Activated CD8-positive, alpha-beta T cell treated with anti-CD3 and anti-CD28 coated beads for 36 hours (primary cell): ENCODE results near the gene GNRHR. TPM values are rescaled to one million over a fixed set of nuclear protein-coding genes. Genes with fewer than 3 reads are reported as not detected.
A peak's percentile ranks its signal among the peaks of the same experiment; 100 is the strongest.
"Not testable (repeated sequence)": the region's sequence is repeated elsewhere in the genome, so short reads cannot be mapped to it uniquely, and the experiment has no call there.

Experiments
- ATAC-seq: fragments of 200-7000 bp; cut with Tn5 transposase; one replicate; pipeline ENCODE4 v1.10.0; 2021; ENCODE audit warnings: mild to moderate bottlenecking, moderate library complexity
- CTCF ChIA-PET: fragments of 350-600 bp; sonication (Branson Sonifier 250); formaldehyde crosslinking; loops from one replicate; lab custom pipeline; 2021; ENCODE audit warnings: antibody characterized with exemption; lab: Charles Lee
- POLR2A ChIA-PET: fragments of 350-600 bp; sonication (Branson Sonifier 250); formaldehyde crosslinking; loops from one replicate; lab custom pipeline; 2021; ENCODE audit warnings: antibody characterized with exemption; lab: Charles Lee
- DNase-seq: peaks from one replicate; pipeline ENCODE4 v3.0.0-alpha.2; 2020
- H3K27ac Mint-ChIP-seq: one replicate; pipeline ENCODE4 v1.8.0; 2021; ENCODE audit warnings: mild to moderate bottlenecking, mixed read lengths
- H3K27me3 Mint-ChIP-seq: one replicate; pipeline ENCODE4 v1.8.0; 2021; ENCODE audit warnings: mixed read lengths
- H3K36me3 Mint-ChIP-seq: one replicate; pipeline ENCODE4 v1.8.0; 2021; ENCODE audit warnings: low read depth, mixed read lengths
- H3K4me1 Mint-ChIP-seq: one replicate; pipeline ENCODE4 v1.8.0; 2021; ENCODE audit warnings: low read depth, mixed read lengths
- H3K4me3 Mint-ChIP-seq: one replicate; pipeline ENCODE4 v1.8.0; 2021; ENCODE audit warnings: mild to moderate bottlenecking, moderate library complexity, mixed read lengths
- H3K9me3 Mint-ChIP-seq: one replicate; pipeline ENCODE4 v1.8.0; 2021; ENCODE audit warnings: mixed read lengths
- CTCF ChIP-seq: fragments of 200-600 bp; IDR thresholded peaks from one replicate; pipeline ENCODE4 v1.8.0; 2022; ENCODE audit warnings: antibody characterized with exemption, mild to moderate bottlenecking
- intact Hi-C: fragments of 100-400 bp; cut with micrococcal nuclease; formaldehyde crosslinking; loops from one replicate; pipeline ENCODE4 v1.10.0; 2022
- total RNA-seq, 2 experiments: library from RNA; stranded (reverse); gene quantifications; one replicate each; pipeline ENCODE4 v1.2.3, GENCODE V29; 2021

Gene GNRHR
- total RNA-seq, 2 experiments from 2014 or later: not detected

- Mint-ChIP-seq H3K27me3 (no peaks in the 10 kb centered on the region), H3K4me1 (no peaks in the 10 kb centered on the region), H3K36me3 (peaks cover 3% of the 10 kb centered on the region), H3K9me3 (no peaks in the 10 kb centered on the region), H3K4me3 (no peak overlapping the region), H3K27ac (no peak overlapping the region)
- TF ChIP-seq CTCF: no peak
- intact Hi-C loops: no loop called here
- ATAC-seq: no peak
- no peak for DNase-seq
- ChIA-PET POLR2A (no interaction called here), CTCF (interaction anchor here (2.0 kb wide), 1 partner anchor 10 kb away, joined by 11 read pairs; no protein-coding TSS in a partner anchor)
Measured at GRCh38 chr4:67736262-67736661, 17.9 kb downstream of the GNRHR start.

- Mint-ChIP-seq H3K4me1 (no peaks in the 10 kb centered on the region), H3K9me3 (no peaks in the 10 kb centered on the region), H3K27me3 (no peaks in the 10 kb centered on the region), H3K4me3 (no peak overlapping the region), H3K27ac (no peak overlapping the region), H3K36me3 (peaks cover 8% of the 10 kb centered on the region)
- ChIA-PET CTCF (interaction anchor here (2.0 kb wide), 1 partner anchor 11 kb away, joined by 11 read pairs; no protein-coding TSS in a partner anchor), POLR2A (no interaction called here)
- intact Hi-C loops: no loop called here
- no peak for TF ChIP-seq CTCF
- ATAC-seq (no peak), DNase-seq (no peak)
Measured at GRCh38 chr4:67735325-67735724, 18.9 kb downstream of the GNRHR start.

GRCh38 chr4:67730511-67730910, 23.7 kb downstream of the GNRHR start:
- H3K27me3 Mint-ChIP-seq, H3K4me3 Mint-ChIP-seq, H3K4me1 Mint-ChIP-seq, ATAC-seq, H3K27ac Mint-ChIP-seq, intact Hi-C loops, H3K9me3 Mint-ChIP-seq, CTCF ChIA-PET, DNase-seq, POLR2A ChIA-PET: not testable (repeated sequence)
- peaks cover 22% of the 10 kb centered on the region for H3K36me3 Mint-ChIP-seq

GRCh38 chr4:67727124-67727850, 26.9 kb downstream of the GNRHR start:
- peaks cover 7% of the 10 kb centered on the region for H3K9me3 Mint-ChIP-seq
- POLR2A ChIA-PET: no interaction called here

GRCh38 chr4:67725981-67726380, 28.2 kb downstream of the GNRHR start:
- H3K4me1 Mint-ChIP-seq: peaks cover 8% of the 10 kb centered on the region
- DNase-seq: no peak
- no peak for ATAC-seq
- no peak for TF ChIP-seq CTCF
- no peak overlapping the region for H3K4me3 Mint-ChIP-seq
- H3K9me3 Mint-ChIP-seq: peaks cover 7% of the 10 kb centered on the region
- CTCF ChIA-PET: interaction anchor here (1.4 kb wide), 1 partner anchor 20 kb away, joined by 9 read pairs; no protein-coding TSS in a partner anchor
- no peak overlapping the region for H3K27ac Mint-ChIP-seq
- H3K27me3 Mint-ChIP-seq: no peaks in the 10 kb centered on the region
- POLR2A ChIA-PET: no interaction called here
- intact Hi-C loops: no loop called here
- H3K36me3 Mint-ChIP-seq: peaks cover 28% of the 10 kb centered on the region

More at GRCh38 chr4:67727124-67727850, 26.9 kb downstream of the GNRHR start:
- peaks cover 22% of the 10 kb centered on the region for H3K36me3 Mint-ChIP-seq
- CTCF ChIA-PET: interaction anchor here (0.9 to 1.1 kb wide), 4 partner anchors 10 to 106 kb away, joined by 3 to 5 read pairs (median 4); no protein-coding TSS in a partner anchor
- ATAC-seq (peak; percentile 58), DNase-seq (no peak)
- intact Hi-C loops: no loop called here
- no peak for TF ChIP-seq CTCF
- H3K4me3 Mint-ChIP-seq: no peak overlapping the region
- no peak overlapping the region for H3K27ac Mint-ChIP-seq
- no peaks in the 10 kb centered on the region for H3K27me3 Mint-ChIP-seq
- peaks cover 8% of the 10 kb centered on the region for H3K4me1 Mint-ChIP-seq
